Measurements from ENCODE around the gene FAM43A.

FAM43A gene, protein sequence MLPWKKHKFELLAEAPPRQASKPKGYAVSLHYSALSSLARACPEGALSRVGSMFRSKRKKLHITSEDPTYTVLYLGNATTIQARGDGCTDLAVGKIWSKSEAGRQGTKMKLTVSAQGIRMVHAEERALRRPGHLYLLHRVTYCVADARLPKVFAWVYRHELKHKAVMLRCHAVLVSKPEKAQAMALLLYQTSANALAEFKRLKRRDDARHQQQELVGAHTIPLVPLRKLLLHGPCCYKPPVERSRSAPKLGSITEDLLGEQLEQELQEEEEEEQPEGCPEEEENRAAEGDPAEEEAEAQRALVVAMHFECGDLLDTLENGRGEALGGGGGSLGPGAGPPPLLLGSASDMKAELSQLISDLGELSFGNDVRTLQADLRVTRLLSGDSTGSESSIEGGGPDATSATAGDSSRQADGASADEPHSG

DNA sequence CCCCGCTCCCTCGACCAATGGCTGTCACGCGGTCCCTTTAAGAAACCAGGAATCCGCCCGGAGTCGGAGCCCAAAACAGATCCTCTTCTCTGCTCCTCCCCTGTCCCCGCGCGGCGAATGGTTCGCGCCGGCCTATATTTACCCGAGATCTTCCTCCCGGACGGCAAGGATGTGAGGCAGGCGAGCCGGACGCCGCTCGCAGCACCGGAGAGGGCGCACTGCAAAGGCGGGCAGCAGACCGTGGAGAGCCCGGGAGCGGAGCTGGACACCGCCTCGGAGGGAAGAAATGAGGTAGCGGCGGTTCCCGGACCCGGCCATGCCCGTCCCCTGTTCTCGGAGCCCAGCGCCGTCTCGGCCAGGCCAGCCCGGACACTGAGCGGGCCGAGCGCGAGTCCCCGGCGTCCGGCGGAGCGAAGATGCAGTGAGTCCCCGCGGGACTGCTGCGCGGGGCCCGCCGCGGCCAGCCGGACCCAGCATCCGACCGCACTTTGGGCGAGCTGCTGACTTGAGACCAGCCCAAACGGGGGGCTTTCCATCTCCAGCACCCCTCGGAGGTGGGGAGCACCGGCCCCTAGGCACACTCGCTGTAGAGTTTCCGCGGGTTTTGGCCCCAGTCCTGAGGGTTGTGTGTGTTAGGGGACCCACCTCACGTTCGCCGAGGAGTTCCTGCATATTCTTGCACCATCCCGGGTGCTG is at the start of gene FAM43A:
Gene FAM43A (plus strand): TSS at position 166 of the 696 bp plus-strand sequence. CDS start 944 bp downstream, outside the sequence.
- DNase-seq, result peak; percentile 81 to 86

DNA sequence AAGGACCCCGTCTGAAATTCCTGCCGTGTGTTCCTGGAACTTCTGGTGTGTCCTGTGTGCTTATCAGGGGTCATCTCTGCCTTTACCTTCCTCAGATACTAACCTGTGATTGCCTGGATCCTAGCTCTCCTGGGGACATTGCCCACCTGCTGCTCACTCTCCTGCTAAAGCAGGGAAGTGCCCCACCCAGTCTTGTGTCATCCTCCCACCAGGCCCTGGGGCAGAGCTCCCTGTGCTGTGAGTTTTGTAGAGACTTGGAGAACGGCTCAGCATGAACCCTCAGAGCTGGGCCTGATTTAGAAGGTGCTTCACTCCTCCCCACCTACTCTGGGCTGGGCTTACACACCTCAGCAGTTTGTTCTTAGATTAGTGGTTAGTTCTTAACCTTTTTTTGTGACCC is 48.6 kb upstream of the FAM43A start:
- DNase-seq, result no peak

- no peak for DNase-seq
Observed at GRCh38 chr3:194637541-194638400, 47.9 kb upstream of the FAM43A start.

- DNase-seq, result no peak
Observed at GRCh38 chr3:194638991-194639605, 46.6 kb upstream of the FAM43A start.

DNA sequence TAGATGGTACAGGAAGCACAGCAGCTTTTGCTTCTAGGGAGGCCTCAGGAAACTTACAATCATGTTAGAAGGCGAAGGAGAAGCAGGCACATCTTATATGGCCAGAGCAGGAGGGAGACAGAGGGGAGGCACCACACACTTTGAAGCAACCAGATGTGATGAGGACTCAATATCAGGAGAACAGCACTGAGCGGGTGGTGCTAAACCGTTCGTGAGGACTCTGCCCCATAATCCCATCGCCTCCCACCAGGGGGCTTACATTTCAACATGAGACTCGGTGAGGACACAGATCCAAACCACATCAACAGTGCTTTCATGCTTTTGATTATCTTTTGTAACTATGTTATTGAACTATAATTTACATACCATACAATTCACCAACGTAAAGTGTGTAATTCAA is 44.9 kb upstream of the FAM43A start:
- DNase-seq, result peak; percentile 41 to 50

DNA sequence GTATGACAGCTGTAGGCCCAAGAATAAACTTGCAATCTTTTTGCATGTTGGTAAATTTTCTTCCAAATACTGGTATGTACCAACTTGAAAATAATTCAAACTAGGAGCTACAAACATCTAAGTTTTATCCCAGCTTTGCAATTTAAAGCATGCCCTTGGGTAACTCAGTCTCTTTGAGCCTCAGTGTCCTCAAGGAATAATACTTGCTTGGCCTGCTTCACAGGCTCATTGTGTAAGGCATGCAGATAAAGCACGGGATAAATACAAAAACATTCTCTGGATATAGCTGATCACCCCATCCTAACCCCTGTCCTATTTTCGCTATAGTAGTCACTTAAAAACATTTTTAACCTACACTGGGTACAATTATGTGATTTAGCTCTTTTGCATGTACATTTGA is 42.9 kb upstream of the FAM43A start:
- no peak for DNase-seq

GRCh38 chr3:194647747-194648146 is 37.9 kb upstream of the FAM43A start:
- DNase-seq, result no peak

- DNase-seq, result no peak
Observed at GRCh38 chr3:194654443-194654842, 31.2 kb upstream of the FAM43A start.

DNA sequence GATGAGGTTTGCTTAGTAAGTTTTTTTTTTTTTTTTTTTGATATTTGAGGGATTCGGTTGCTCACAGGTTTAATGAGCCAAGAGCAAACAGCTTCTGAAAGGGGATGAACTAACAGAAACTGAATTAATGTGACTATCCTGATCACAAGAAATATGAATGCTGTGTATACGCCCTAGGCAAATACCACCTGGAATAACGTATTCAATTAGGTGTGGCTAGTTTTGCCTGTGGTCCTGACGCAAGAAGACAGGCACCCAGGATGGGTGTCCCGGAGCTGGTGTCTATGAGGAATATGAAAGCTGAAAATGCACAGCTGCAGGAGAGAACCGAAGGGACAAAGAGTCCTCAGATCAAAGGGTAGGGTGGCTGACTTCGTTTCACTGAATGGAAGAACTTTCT is 28.2 kb upstream of the FAM43A start:
- DNase-seq, result no peak

GRCh38 chr3:194658477-194659242 is 27.0 kb upstream of the FAM43A start:
- DNase-seq, result no peak

DNA sequence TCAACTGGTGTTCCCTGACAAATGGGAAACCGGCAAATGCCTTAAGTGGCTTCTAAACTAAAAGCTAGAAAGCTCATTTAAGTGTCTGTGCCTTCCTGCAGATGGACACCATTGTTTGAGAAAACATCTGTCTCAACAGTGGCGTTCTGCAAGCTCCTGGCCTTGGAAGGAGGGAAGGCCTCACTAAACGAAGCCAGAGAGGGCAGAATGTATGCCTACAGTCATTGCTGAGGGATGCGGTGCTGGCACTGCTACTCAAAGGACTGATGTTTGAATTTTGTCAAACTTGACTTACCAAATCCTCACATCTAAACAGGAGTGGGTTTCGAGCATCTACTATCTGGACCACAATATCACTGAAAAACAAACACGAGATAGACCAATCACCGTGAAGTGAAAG is 25.9 kb upstream of the FAM43A start:
- DNase-seq, result no peak

- no peak for DNase-seq
Observed at GRCh38 chr3:194661374-194661773, 24.3 kb upstream of the FAM43A start.

GRCh38 chr3:194661946-194662345 is 23.7 kb upstream of the FAM43A start:
- DNase-seq, result no peak

DNA sequence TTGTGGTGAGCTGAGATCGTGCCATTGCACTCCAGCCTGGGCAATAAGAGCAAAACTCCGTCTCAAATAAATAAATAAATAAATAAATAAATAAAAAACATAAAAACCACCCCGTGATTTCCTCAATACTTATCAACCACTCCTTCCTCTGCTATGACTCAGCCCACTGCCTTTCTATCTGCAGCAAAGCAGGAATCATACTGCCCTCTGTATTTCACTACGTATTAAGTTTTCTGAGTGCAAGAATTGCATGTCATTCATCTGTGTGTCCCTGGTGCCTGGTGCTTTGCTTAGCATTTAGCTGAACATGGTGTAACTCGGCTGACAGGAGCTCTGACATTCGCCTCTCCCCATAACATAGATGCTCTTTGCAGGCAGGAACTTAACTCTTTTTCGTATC is 20.8 kb upstream of the FAM43A start:
- no peak for DNase-seq

DNA sequence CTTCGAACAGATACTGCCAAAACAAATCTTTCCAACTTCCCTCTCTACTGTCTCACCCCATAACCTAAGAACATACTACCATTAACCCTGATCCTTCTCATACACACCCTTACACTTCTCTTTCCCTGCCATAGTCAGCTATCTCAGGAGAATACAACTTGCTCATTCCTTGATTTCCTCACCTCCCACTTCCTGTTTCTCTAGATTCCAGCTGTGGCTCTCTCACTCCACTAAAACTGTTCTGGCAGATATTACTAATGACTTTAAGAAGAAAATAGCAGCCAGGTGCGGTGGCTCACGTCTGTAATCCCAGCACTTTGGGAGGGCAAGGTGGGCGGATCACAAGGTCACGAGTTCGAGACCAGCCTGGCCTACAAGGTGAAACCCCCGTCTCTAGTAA is 18.3 kb upstream of the FAM43A start:
- DNase-seq, result no peak

- DNase-seq, result no peak
Observed at GRCh38 chr3:194671511-194671899, 14.2 kb upstream of the FAM43A start.

DNA sequence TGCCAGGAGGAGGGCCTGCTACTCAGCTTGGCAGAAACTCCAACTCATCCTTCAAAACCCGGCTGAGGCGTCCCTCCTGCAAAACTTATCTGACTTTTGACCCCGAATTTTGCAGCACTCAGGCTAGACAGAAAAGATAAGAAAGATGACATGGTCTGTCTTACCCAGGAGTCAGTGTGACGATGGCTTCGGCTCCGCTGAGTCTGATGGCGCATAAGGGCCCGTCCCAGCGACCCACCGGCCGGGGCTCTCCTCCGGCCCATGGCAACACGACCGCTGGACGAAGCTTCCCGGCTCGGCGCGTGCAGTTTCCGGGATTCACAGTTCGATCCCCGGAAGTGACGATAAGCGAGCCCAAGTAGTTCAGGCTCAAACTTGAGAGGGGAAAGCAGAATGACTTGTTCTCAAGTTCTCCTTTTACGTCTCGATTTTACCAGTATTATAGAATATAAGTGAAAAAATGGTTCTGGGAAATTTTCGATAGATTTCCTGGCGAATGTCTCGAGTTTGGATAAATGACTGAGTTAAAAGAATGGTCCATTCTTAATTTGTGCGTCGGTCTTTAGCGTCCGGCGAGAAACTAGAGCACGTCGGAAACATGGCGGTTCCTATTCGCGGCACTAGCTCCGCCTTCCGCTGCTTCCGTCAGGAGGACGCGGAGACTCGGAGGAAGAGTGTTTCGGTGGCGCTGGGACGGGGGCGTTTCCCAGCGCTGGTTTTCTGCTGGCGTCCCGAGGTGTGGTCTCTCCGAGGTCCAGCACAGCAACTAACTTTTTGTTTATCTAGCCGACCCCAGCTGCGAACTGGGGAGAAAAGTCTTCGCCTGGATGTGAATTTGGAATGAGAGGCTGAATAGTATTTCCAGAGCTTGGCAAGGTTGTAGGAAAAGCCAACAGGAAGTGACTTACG is 13.5 kb upstream of the FAM43A start, which contains the start of gene LSG1:
Gene LSG1 (minus strand): TSS at position 292 of the 909 bp plus-strand sequence. CDS start 29 bp downstream, at position 263.
- peak; percentile 88 to 92 for DNase-seq

- DNase-seq, result no peak
Observed at GRCh38 chr3:194672876-194673275, 12.8 kb upstream of the FAM43A start.

DNA sequence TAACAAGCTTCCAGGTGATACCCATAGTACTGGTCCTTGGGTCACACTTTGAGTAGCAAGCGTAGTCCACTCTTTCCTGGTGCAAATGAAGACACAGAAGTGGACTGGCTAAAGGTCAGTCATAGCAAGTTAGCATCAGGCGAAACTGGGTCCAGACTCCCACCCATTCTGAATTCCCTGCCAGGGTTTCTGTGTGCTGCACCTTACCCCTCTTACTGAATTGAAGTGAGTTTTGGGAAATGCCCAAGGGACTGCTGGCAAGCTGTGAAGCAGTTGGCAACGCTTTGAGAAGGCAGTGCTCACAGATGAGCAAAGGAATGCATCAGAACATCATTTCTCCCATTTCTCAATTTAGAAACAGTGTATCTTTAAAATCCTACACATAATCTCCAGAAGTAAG is 11.9 kb upstream of the FAM43A start:
- DNase-seq, result no peak

GRCh38 chr3:194675081-194675640 is 10.5 kb upstream of the FAM43A start:
- DNase-seq, result peak; percentile 78 to 81
